Measurements from ENCODE around the gene GAGE12D. TPM values are rescaled to one million over a fixed set of nuclear protein-coding genes. Genes with fewer than 3 reads are reported as not detected.

GAGE12D gene
- total RNA-seq, result not detected

GRCh38 chrX:49541433-49541832, at the start of gene GAGE12D:
Gene GAGE12D, plus strand, starts transcription at chrX:49541733. Its CDS starts 1,155 bp downstream, at chrX:49542888.

GRCh38 chrX:49531877-49532276, 9.7 kb upstream of the GAGE12D start, which contains the start of gene GAGE12C:
Gene GAGE12C, plus strand, starts transcription at chrX:49532177. Its CDS starts 1,155 bp downstream, at chrX:49533332.

GRCh38 chrX:49550989-49551388, 9.5 kb downstream of the GAGE12D start, which contains the start of gene GAGE12E:
Gene GAGE12E, plus strand, starts transcription at chrX:49551289. Its CDS starts 1,155 bp downstream, at chrX:49552444.

GRCh38 chrX:49560542-49560941, 19.0 kb downstream of the GAGE12D start, which contains the start of gene GAGE12F:
Gene GAGE12F, plus strand, starts transcription at chrX:49560842. Its CDS starts 1,155 bp downstream, at chrX:49561997.

DNA sequence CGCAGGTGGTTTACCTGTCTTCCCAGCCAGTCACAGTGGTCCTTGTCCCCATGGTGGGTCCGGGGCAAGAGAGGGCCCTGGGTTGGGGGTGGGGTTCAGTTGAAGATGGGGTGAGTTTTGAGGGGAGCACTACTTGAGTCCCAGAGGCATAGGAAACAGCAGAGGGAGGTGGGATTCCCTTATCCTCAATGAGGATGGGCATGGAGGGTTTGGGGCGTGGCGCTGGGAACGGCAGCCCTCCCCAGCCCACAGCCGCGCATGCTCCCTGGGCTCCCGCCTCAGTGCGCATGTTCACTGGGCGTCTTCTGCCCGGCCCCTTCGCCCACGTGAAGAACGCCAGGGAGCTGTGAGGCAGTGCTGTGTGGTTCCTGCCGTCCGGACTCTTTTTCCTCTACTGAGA, 28.6 kb downstream of the GAGE12D start, which contains the start of gene GAGE12G:
Gene GAGE12G, plus strand, starts transcription at position 301 of the 400 bp plus-strand sequence. CDS start 1,155 bp downstream, outside the sequence.

GRCh38 chrX:49579649-49580048, 38.1 kb downstream of the GAGE12D start, which contains the start of gene GAGE12H:
Gene GAGE12H, plus strand, starts transcription at chrX:49579949. Its CDS starts 1,155 bp downstream, at chrX:49581104.

DNA sequence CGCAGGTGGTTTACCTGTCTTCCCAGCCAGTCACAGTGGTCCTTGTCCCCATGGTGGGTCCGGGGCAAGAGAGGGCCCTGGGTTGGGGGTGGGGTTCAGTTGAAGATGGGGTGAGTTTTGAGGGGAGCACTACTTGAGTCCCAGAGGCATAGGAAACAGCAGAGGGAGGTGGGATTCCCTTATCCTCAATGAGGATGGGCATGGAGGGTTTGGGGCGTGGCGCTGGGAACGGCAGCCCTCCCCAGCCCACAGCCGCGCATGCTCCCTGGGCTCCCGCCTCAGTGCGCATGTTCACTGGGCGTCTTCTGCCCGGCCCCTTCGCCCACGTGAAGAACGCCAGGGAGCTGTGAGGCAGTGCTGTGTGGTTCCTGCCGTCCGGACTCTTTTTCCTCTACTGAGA, 47.7 kb downstream of the GAGE12D start, which contains the start of gene GAGE2A:
Gene GAGE2A, plus strand, starts transcription at position 301 of the 400 bp plus-strand sequence. CDS start 1,155 bp downstream, outside the sequence.

Small RNAs within 50 kb of the gene (small RNA-seq; reads per million reads assigned to genes)
- not detected for gene GAGE12B (ENCODE audit: low replicate concordance)

Other genes with a start within 250 kb of the GAGE12D start
- gene GAGE10, start 238.1 kb upstream of the GAGE12D start, total RNA-seq, result not detected
- not detected for gene GAGE12J, start 219.7 kb upstream of the GAGE12D start, total RNA-seq
- not detected for gene GAGE13, start 210.2 kb upstream of the GAGE12D start, total RNA-seq
- gene GAGE12C, start 9.6 kb upstream of the GAGE12D start, total RNA-seq, result not detected
- gene GAGE12E, start 9.6 kb downstream of the GAGE12D start, total RNA-seq, result not detected
- gene GAGE12F, start 19.1 kb downstream of the GAGE12D start, total RNA-seq, result not detected
- not detected for gene GAGE12G, start 28.7 kb downstream of the GAGE12D start, total RNA-seq
- not detected for gene GAGE12H, start 38.2 kb downstream of the GAGE12D start, total RNA-seq
- not detected for gene GAGE2A, start 47.8 kb downstream of the GAGE12D start, total RNA-seq
- not detected for gene GAGE1, start 57.3 kb downstream of the GAGE12D start, total RNA-seq
- gene PAGE1, start 154.3 kb downstream of the GAGE12D start, total RNA-seq, result not detected